Activated CD8-positive, alpha-beta memory T cell treated with anti-CD3 and anti-CD28 coated beads for 4 hours (primary cell): ENCODE results near the gene SLC37A2.
"Not testable (repeated sequence)": the region's sequence is repeated elsewhere in the genome, so short reads cannot be mapped to it uniquely, and the experiment has no call there.

Source experiments
- DNase-seq, 2 donors: peaks; one replicate each; pipeline ENCODE4 v3.0.0-alpha.2; 2020; ENCODE audit warnings: low read depth in 2 of 2

The SLC37A2 gene

DNA sequence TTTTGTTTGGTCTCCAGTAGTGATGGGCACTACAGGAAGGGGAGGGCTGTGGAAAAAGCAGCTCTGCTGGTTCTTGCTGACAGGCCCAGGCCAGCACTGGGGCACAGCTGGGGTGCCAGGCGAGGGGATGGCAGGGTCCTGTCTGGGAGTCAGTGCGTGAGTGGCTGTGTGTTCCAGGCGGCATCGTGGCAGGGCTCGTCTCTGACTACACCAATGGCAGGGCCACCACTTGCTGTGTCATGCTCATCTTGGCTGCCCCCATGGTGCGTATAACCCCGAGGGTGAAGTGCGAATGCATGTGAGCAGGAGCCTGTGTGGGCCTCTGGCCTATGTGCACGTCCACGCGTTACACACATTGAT, 20.9 kb downstream of the SLC37A2 start:
- DNase-seq = no peak

DNA sequence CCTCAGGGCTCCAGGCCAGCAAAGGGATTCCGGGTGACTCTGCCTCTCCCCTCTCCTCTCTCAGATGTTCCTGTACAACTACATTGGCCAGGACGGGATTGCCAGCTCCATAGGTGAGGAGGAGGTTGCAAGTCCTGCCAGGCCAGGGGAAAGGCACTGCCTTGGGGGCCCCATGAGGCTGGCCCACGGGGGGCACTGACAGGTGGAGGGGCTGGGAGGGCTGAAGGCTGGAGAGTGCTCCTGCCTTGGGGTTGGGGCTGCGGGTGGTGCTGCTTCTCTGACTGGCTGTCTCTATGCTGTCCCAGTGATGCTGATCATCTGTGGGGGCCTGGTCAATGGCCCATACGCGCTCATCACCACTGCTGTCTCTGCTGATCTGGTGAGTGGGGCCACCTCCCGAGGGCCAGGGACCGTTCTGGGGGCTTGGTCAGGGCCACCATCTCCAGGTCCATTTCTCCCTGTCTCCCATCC, 21.7 kb downstream of the SLC37A2 start:
- no peak for DNase-seq

DNA sequence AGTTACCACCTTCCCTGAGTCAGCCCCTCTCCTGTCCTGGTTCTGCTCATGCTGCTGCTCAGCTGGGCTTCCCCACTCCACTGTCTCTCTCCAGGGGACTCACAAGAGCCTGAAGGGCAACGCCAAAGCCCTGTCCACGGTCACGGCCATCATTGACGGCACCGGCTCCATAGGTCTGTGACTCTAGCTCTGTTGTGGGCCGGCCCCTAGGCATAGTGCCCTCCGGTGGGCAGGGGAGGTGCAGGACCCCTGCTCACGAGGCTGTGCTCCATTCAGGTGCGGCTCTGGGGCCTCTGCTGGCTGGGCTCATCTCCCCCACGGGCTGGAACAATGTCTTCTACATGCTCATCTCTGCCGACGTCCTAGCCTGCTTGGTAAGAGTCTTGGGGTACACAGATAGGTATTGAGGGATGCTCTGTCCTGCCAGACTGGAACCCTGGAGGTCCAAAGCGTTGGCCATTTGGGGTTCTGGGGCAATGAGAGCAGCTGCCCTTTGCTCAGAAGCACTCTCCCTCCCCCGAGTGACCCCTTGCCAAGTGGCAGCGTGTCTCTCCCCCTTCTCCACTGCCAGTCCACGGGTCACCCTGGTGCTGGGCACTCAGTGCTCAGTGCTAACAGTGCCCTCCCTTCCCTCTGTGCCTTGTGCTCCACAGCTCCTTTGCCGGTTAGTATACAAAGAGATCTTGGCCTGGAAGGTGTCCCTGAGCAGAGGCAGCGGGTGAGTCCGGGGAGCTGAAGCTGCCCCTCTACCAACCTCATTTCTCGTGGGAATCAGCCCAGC, 22.4 kb downstream of the SLC37A2 start:
- no peak for DNase-seq

DNA sequence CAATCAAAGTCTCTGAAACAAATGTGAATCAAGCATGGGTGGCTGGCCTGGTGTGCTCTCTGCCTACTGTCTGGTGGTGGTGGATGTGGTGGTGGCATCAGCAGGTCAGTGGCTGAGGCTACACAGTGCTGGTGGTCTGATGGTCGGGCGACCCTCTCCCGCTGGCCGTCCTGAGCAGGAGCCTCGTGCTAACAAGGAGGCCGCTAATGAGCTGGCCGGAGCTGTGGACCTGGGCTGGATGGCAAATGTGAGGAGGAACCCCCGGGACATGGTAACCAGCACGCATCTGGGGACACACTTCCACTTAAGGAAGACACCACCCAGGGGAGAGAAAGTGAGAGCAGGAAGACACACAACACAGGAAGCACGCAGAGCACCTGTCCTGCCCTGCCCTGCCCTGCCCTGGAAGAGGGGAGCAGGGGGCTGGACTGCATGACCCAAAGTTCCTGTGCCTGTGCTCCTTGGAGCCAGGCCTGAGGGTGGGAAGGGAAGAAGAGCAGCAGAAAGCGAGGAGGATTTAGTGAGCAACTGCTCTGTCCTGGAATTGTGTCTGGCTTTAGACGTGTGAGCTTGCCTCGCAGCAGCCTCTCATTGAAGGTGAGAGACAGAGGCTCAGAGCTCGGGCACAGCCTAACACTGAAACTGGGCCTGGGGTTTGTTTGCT, 23.7 kb downstream of the SLC37A2 start:
- DNase-seq = no peak

DNA sequence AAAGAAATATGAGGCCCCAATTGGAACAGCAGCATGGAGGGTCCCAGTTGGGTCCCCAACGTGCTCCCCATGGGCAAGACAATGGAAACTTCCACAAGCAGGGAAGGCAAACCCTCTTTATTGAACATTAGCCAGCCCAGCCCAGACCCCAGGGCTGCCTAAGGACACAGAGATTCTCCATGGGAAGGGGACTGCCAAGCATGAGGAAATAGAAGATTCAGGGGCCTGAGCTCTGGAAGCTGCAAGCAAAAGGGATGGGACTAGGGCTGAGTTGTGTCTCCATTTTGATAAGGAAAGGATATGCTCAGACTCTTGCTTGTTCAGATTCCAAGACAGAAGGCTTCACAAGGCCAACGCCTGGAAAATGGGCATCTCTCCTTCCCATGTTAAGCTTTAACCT, 25.0 kb downstream of the SLC37A2 start:
- DNase-seq = no peak

DNA sequence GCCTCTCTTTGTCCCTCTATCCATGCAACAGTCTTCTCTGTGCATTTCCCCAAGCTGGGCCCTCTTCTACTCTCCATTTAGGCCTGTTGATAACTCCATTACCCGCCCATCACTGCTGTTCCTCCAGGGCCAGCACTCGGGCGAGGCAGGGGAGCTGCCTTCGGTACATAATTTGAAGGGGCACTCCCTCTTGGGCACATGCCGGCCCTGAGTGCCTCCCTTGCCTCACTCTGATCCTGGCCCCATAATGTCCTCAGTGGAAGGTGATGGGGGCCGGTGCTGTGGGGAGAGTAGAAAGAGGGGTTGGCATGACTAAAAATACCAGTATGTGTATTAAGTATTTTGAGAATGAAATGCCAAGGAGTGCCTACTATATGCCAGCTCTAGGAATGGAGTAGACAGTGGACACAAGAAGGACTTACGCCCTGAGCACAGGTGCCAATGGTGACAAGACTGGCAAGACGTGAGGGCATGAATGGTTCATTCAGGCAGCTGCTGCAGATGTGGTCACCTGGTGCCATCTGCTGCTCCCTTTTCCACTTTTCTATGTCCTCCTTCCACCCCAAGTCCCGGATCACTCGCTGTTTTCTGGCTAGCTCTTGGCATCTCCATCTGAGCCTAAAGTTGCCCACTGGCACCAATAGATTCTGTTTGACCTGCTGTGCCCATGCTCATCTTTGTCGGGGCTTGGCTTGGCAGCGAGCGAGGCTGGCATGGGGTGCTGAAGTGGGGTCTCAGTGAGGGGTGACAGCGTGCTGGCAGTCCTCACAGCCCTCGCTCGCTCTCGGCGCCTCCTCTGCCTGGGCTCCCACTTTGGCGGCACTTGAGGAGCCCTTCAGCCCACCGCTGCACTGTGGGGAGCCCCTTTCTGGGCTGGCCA, 25.7 kb downstream of the SLC37A2 start:
- no peak for DNase-seq

DNA sequence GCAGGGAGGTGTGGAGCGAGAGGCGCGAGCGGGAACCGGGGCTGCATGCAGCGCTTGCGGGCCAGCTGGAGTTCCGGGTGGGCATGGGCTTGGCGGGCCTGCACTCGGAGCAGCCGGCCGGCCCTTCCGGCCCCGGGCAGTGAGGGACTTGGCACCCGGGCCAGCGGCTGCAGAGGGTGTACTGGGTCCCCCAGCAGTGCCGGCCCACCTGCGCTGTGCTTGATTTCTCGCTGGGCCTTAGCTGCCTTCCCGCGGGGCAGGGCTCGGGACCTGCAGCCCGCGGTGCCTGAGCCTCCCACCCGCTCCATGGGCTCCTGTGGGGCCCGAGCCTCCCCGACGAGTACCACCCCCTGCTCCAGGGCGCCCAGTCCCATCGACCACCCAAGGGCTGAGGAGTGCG, 26.4 kb downstream of the SLC37A2 start:
- DNase-seq = not testable (repeated sequence)

DNA sequence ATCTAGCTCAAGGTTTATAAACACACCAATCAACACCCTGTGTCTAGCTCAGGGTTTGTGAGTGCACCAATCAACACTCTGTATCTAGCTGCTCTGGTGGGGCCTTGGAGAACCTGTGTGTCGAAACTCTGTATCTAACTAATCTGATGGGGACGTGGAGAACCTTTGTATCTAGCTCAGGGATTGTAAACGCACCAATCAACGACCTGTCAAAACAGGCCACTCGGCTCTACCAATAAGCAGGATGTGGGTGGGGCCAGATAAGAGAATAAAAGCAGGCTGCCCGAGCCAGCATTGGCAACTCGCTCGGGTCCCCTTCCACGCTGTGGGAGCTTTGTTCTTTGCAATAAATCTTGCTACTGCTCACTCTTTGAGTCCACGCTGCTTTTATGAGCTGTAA, 27.0 kb downstream of the SLC37A2 start:
- DNase-seq = not testable (repeated sequence)

DNA sequence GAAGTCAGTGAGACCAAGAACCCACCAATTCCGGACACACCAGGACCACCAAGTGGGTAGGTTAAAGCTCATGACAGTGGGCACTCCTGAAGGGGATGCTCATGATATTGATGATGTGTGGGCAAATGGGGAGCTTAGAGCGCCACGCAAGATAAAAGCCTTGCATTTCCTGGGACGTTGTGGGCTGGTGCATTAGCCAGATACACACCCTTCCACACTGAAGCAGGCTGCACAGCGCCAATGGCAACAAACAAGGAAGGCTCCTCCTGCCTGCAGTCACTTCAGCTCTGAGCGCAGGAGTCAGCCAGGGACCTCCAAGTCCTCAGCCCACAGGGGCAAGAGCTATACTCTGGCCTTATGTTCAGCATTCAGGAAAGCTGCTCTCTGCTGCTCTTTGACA, 27.7 kb downstream of the SLC37A2 start:
- no peak for DNase-seq

DNA sequence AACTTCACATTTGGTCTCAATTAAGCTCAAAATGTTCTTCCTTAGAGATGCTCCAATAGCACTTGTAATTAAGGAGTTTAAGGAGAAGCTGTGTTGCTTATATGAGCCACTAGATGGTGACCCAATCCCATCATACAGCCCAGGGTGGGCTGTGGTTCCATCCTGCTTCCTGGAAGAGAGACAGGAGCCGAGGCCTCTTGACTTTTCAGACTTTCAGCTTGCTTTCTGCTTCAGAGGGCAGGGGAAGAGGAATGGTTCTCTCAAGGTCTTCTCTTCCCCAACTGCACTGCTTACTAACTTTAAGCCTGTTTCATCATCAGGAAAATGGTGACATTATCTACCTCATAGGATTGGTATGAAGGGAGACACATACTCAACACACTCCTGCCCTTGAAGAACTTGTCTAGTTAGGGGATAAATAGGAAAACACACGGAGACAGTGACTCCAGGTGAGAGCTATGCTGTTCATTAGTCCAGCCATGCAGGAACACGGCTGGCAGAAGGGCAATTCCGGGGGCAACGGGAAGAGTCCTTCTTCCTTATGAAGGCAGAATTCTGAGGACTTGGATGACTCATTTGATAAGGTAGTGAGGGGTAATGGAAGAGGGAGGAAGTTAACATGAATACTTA, 28.3 kb downstream of the SLC37A2 start:
- DNase-seq = no peak

DNA sequence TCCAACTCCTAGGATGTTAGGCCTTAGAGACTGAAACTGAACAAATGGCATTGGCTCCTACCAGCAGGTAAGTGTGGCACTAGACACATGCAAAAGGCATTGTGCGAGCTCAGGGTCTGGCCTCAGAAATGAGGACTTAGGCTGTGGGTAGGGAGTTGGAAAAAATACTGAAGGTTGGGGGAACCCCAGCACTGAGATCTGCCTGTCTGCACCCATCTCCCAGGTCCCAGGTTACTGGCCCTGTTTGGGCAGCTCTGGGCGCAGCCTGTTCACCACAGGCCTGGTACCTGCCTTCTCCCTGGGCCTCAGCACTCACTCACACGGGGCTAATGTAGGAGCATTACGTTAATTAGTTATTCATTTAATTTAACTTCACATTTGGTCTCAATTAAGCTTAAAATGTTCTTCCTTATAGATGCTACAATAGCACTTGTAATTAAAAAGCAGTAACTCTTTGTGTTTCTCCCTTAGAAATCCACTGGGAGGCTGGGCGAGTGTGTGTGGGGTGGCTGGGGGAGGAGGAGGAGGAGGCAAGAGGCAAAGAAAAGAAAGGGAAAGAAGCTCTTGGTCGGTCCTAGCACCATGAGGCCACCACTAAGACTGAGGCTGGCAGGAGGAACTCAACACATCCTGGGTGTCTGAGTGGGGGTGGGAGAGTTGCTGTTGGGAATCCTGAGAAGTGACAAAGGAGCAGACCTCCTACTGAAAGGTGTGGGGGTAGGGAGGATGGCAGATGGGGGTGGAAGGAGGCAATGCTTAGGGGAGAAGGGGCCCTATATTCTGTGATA, 29.0 kb downstream of the SLC37A2 start:
- DNase-seq = no peak

DNA sequence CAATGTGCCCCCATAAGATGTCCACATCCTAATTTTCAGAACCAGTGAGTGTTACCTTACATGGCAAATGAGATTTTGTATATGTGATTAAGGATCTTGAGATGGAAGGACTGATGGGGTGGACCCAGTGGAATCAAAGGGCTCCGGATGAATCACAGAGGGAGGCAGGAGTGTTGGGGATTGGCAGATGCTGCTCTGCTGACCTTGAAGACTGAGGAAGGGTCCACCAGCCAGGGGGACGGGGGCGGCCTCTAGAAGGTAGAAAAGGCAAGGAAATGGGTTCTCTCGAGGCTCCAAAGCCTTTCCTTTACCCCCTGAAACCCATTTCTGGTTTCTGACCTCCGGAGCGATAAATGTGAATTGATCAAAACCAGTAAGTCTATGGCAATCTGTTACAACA, 29.6 kb downstream of the SLC37A2 start:
- DNase-seq = no peak

DNA sequence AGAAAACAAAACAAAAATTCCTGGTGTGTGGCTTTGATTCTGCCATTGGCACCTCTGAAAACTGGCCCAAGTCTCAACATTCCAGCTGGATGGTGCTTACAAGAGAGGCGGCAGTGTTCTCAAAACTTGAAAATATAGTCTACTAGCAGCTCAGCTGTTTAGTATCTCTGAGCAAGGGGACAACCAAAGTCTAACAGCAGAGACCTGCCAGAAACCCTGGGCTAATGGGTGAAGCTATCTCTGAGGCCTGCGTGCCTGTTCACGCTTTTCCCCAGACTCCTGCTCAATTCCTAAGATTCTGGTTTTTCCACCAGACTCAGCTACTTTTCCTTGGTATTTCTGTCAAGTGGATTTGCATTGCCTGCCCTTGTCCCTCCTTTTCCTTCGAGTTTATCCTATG, 30.4 kb downstream of the SLC37A2 start:
- no peak for DNase-seq

DNA sequence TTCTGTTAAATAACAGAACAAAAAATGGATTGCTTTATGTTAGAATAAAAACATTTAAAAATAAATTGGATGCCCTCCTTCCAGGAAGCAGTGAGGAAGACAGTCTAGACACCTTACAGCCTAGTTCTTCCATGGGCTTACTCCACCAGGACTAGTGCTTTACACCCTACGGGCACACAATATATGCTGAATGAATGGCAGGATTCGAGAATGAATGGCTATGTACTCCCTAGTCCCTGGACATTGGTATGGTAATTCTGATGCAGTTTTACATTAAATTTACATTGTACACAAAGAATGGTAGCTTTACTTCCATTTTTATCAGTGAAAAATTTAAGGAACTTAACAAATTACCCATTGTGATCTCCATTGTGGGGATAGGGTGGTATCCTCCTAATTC, 31.6 kb downstream of the SLC37A2 start:
- no peak for DNase-seq

DNA sequence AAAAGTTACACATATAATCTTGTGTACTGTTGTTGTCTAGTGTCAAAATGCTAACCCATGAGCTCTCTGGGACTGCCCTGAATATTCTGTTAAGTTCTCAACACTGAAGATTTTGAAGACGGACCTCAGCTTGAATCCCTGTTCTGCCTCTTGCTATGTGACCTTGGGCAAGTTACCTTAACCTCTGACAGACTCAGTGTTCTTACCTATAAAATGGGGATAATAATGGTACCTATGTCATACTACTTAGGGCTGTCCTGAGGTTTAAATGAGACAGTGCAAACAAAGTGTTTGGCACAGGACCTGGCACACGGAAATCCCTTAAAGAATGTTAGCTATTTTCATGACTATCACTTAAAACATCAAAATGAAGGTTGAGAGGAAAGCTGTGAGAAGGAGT, 37.0 kb downstream of the SLC37A2 start:
- DNase-seq = no peak

DNA sequence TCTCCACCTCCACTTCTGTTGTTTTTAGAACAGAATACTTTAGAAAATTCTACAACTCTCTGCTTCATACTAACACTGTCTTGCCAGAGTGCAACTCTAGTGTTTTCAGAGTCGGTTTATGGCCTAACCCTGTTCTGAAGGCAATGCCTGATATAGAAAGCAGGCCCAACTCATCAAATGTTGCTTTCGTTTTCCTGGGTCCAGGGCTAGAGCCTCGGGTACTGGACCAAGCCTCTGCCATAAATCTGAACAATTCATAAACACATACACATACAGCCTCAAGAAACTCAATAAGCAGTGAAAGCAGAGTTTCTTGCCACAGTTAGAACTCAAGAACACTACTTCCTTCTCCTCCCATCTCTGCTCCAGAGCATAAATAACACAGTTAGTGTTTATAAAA, 38.5 kb downstream of the SLC37A2 start:
- no peak for DNase-seq

DNA sequence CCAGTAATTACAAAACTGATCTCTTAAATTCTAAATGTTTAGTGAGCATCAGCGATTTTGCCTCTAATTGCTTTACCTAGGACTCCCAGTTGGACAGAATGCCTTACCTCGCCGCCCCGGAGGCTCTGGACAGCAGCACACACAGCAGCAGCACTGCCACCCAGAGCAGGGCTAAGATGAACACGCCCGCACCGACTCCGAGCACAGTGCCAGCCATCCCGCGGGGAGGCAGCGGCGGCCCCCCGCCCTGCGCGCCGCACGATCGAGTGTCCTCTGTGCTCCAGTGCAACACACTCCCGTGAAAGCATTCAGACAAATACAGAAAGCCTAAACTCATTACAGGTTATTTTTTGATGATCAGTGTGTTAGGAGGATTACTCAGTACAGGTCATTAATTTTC, 38.9 kb downstream of the SLC37A2 start:
- no peak for DNase-seq

DNA sequence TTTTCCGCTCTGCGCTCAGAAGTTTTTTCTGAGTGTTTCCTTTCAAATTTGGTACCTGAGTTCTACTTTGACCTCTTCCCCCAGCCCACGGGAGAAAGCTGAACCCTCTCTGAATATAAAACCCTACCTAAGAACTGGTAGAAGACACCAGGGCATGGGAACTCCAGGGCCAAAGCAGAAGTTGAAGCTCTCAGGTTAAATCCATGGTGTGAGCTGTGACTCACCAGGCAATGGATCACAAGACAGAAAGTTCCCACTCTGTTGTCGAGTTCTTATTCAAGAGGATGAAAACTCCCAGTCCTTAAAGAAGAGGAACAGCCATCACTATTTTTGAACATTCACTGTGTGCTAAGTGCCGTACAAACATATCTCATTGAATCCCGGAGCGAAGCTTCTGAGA, 39.4 kb downstream of the SLC37A2 start:
- no peak for DNase-seq

DNA sequence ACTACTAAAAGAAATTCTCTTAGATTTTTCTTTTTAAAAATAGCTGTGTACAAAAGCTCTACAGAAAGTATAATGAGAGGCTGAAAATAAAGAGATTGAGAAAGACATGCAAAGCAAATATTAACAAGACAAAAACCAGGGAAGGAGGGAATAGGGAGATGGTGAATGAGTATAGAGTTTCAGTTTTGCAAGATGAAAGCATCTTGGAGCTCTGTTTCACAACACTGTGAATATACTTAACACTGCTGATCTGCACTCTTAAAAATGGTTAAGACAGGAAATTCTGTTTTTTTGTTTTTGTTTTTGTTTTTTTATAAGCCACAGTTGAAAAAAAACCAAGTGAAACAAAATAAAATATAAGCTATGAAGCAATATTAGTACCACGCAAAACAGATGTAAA, 42.8 kb downstream of the SLC37A2 start:
- DNase-seq = no peak

DNA sequence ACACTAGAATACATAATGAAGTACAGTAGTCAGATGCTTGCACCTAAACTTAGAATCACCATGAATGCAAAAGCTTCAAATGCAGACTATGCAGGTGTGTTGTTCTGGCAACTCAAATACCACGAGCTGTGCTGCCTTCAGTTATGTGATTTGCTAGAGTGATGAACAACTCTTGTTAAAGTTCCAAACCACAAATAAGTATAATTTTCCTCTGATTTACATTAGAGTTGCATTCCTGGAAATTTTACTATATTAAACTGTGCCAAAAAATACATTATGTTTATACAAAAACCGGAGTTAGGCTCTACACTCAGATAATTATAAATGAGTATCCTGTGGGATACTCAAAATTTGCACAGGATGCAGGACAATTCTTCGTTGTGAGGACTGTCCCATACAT, 45.4 kb downstream of the SLC37A2 start:
- no peak for DNase-seq

DNA sequence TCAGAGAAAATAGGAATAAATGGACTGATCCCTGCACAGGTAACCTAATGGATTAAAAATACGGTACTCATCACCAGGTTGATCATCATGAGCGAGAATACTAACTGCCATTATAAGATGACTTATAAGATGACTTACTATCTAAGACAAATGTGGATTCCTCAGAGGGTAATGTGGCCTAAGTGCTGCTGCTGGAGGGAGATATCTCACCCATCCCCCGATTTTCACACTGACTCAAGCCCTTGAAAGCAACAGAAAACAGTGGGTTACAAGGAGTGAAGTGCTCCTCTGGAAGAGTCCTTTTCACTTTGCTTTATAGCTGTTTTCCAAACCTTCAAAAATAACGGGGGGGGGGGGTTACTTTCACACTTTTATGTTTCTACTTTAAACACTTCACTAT, 47.4 kb downstream of the SLC37A2 start:
- DNase-seq = no peak
